Endodermal cell (in vitro differentiated cells): ENCODE measurements around the gene TLCD1. TPM values are rescaled to one million over a fixed set of nuclear protein-coding genes. Genes with fewer than 3 reads are reported as not detected.

ENCODE experiments used
- DNase-seq: peaks from one replicate; pipeline ENCODE4 v3.0.0-alpha.2; 2017
- H3K27ac ChIP-seq: 2 replicates; pipeline ENCODE4 v1.5.1; 2013; ENCODE audit warnings: mild to moderate bottlenecking, low read depth, low read length, moderate library complexity
- H3K27me3 ChIP-seq: 2 replicates; pipeline ENCODE4 v1.6.1; 2013; ENCODE audit warnings: mild to moderate bottlenecking, low read length, moderate library complexity; ENCODE audit not compliant: insufficient read depth, control insufficient read depth, poor library complexity, severe bottlenecking
- H3K36me3 ChIP-seq: 2 replicates; pipeline ENCODE4 v1.7.0; 2013; ENCODE audit warnings: mild to moderate bottlenecking, low read length, moderate library complexity; ENCODE audit not compliant: control insufficient read depth, insufficient read depth
- H3K4me1 ChIP-seq: one replicate; pipeline ENCODE4 v1.7.0; 2013; ENCODE audit warnings: low read length; ENCODE audit not compliant: control insufficient read depth, insufficient read depth
- H3K4me3 ChIP-seq: 2 replicates; pipeline ENCODE4 v1.5.1; 2013; ENCODE audit warnings: mild to moderate bottlenecking, low read length, moderate library complexity
- H3K9ac ChIP-seq: 2 replicates; pipeline ENCODE4 v1.6.1; 2013; ENCODE audit warnings: mild to moderate bottlenecking, low read length, moderate library complexity; ENCODE audit not compliant: poor library complexity, severe bottlenecking; ENCODE audit errors: extremely low read depth
- H3K9me3 ChIP-seq: 2 replicates; pipeline ENCODE4 v1.6.1; 2013; ENCODE audit warnings: mild to moderate bottlenecking, low read length, moderate library complexity; ENCODE audit not compliant: control insufficient read depth
- H3K27ac Mint-ChIP-seq: 2 replicates; pipeline ENCODE4 v1.8.0; 2020; ENCODE audit warnings: mixed read lengths
- H3K27me3 Mint-ChIP-seq: 2 replicates; pipeline ENCODE4 v1.8.0; 2021; ENCODE audit warnings: mild to moderate bottlenecking, mixed read lengths; ENCODE audit not compliant: insufficient read depth
- H3K36me3 Mint-ChIP-seq: 2 replicates; pipeline ENCODE4 v1.8.0; 2020; ENCODE audit warnings: low read depth, mixed read lengths
- H3K4me1 Mint-ChIP-seq: 2 replicates; pipeline ENCODE4 v1.8.0; 2020; ENCODE audit warnings: mixed read lengths
- H3K4me3 Mint-ChIP-seq: 2 replicates; pipeline ENCODE4 v1.8.0; 2020; ENCODE audit warnings: mild to moderate bottlenecking, moderate library complexity, mixed read lengths
- H3K9me3 Mint-ChIP-seq: 2 replicates; pipeline ENCODE4 v1.8.0; 2020; ENCODE audit warnings: mild to moderate bottlenecking, mixed read lengths
- WGBS, 2 experiments: methylation state at CpG; one replicate each; pipeline versions ENCODE4 v1.1.5 to v1.1.7; 2013; ENCODE audit warnings: missing lambda C conversion rate in 2 of 2, mixed read lengths in 1 of 2; ENCODE audit not compliant: insufficient coverage in 1 of 2, insufficient read length in 1 of 2; 5-methylcytosine and 5-hydroxymethylcytosine counted together
- total RNA-seq, 2 donors: library from RNA; stranded (reverse); fragmentation: NEBNext Ultra II Directional in 1 of 2; extraction: Animal tissue kit (Norgen Biotek cat#: 25700) in 1 of 2; gene quantifications; 2 replicates in 1 of 2; 3 replicates in 1 of 2; pipeline ENCODE4 v1.2.1, GENCODE V29; 2021
- TF ChIP-seq, protein P1 (sequence below): fragments of 200-600 bp; sonication (generic); conservative IDR thresholded peaks from 2 replicates; pipeline ENCODE4 v1.5.0; 2021; ENCODE audit warnings: antibody characterized with exemption, mild to moderate bottlenecking

TLCD1 gene
- total RNA-seq, 2 donors from 2014 or later = 17.0 to 22.9 TPM

DNA sequence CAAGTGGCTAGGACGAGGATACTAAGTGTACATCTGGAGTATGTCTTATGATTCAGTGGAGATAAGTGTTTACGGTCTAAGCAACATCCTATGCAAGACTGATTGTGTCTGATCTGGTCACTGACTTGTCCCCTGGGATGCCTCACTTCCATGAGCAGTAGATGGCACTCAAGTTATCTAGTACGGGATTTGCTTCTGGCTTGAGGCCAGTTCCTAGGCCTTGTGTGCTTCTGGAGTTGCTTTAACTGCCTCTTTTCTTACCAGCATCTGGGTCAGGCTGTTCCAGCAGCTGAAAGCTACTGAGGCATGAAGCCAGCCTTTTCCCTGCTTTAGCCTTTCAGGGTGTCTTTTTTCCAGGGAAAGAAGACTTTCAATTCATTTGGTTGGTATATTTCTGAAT lies 41.1 kb downstream of the TLCD1 start:
- DNase-seq = no peak
- no peaks in the 10 kb centered on the region for H3K4me1 ChIP-seq
- Mint-ChIP-seq H3K4me1 (no peaks in the 10 kb centered on the region), H3K27me3 (no peaks in the 10 kb centered on the region), H3K27ac (no peak overlapping the region), H3K9me3 (no peaks in the 10 kb centered on the region), H3K36me3 (peaks cover 88% of the 10 kb centered on the region), H3K4me3 (no peak overlapping the region)
- no peak overlapping the region for H3K27ac ChIP-seq
- H3K4me3 ChIP-seq = no peak overlapping the region
- WGBS, 2 experiments = 88 to 90% methylated on average over 2 to 3 of the region's 3 CpGs
- no peak overlapping the region for H3K9ac ChIP-seq
- H3K36me3 ChIP-seq = peaks cover 92% of the 10 kb centered on the region
- no peaks in the 10 kb centered on the region for H3K9me3 ChIP-seq
- H3K27me3 ChIP-seq = no peaks in the 10 kb centered on the region
- TF ChIP-seq, protein P1, sequence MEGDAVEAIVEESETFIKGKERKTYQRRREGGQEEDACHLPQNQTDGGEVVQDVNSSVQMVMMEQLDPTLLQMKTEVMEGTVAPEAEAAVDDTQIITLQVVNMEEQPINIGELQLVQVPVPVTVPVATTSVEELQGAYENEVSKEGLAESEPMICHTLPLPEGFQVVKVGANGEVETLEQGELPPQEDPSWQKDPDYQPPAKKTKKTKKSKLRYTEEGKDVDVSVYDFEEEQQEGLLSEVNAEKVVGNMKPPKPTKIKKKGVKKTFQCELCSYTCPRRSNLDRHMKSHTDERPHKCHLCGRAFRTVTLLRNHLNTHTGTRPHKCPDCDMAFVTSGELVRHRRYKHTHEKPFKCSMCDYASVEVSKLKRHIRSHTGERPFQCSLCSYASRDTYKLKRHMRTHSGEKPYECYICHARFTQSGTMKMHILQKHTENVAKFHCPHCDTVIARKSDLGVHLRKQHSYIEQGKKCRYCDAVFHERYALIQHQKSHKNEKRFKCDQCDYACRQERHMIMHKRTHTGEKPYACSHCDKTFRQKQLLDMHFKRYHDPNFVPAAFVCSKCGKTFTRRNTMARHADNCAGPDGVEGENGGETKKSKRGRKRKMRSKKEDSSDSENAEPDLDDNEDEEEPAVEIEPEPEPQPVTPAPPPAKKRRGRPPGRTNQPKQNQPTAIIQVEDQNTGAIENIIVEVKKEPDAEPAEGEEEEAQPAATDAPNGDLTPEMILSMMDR = no peak

DNA sequence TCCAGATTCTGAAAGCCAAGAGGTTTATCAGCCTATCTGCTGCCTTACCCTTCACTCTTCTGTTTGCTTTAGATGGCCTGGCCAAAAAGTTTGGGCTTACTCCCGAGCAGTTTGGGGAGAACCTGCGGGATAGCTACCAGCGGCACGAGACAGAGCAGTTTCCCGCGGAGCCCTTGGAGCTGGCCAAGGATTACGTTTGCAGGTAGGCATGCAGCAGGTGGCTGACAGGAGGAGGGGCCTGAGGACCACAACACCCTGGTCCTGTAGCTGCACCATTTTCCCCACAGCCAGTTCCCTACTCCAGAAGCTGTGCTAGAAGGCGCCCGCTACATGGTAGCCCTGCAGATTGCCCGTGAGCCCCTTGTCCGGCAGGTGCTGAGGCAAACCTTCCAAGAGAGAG lies 43.4 kb downstream of the TLCD1 start:
- Mint-ChIP-seq H3K4me1 (no peaks in the 10 kb centered on the region), H3K27me3 (no peaks in the 10 kb centered on the region)
- peaks cover 82% of the 10 kb centered on the region for H3K36me3 ChIP-seq

DNA sequence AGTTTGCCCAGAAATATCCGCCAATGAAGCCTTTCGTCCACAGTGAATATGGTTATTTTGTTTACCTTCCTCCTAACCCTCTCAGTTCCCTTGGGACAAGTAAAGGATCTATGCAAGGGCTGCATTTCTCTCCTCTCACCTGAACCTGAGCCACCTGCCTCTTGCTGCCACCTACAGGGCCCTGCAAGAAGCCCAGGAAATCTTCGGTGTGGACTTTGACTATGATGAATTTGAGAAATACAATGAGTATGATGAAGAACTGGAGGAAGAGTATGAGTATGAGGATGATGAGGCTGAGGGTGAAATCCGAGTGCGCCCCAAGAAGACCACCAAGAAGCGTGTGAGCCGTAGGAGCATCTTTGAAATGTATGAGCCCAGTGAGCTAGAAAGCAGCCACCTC lies 50.1 kb downstream of the TLCD1 start:
- Histone ChIP-seq H3K27ac (no peak overlapping the region), H3K27me3 (no peaks in the 10 kb centered on the region), H3K9me3 (no peaks in the 10 kb centered on the region), H3K4me3 (no peak overlapping the region), H3K4me1 (no peaks in the 10 kb centered on the region), H3K9ac (no peak overlapping the region), H3K36me3 (peaks cover 87% of the 10 kb centered on the region)
- TF ChIP-seq, protein P1 = peak; percentile 73
- Mint-ChIP-seq H3K4me1 (no peaks in the 10 kb centered on the region), H3K27ac (peak overlapping the region; percentile 71), H3K9me3 (no peaks in the 10 kb centered on the region), H3K27me3 (no peaks in the 10 kb centered on the region), H3K4me3 (no peak overlapping the region), H3K36me3 (peaks cover 76% of the 10 kb centered on the region)
- WGBS, 2 experiments = 89 to 96% methylated on average over 6 to 7 of the region's 7 CpGs
- DNase-seq = peak; percentile 68

More for the DNA sequence above, 43.4 kb downstream of the TLCD1 start:
- Histone ChIP-seq H3K4me3 (no peak overlapping the region), H3K9ac (no peak overlapping the region), H3K27me3 (no peaks in the 10 kb centered on the region), H3K9me3 (no peaks in the 10 kb centered on the region), H3K4me1 (no peaks in the 10 kb centered on the region), H3K27ac (no peak overlapping the region)
- TF ChIP-seq, protein P1 = no peak
- Mint-ChIP-seq H3K9me3 (no peaks in the 10 kb centered on the region), H3K27ac (no peak overlapping the region), H3K36me3 (peaks cover 80% of the 10 kb centered on the region), H3K4me3 (no peak overlapping the region)
- WGBS, 2 experiments = 97% methylated on average over 5 to 11 of the region's 11 CpGs
- DNase-seq = no peak
